ENCODE results near the gene TALDO1.
A peak's percentile ranks its signal among the peaks of the same experiment; 100 is the strongest.

The TALDO1 gene

GRCh38 chr11:747158-748006, at the start of gene TALDO1:
TALDO1 (plus strand) TSS chr11:747464; CDS start chr11:747482, 18 bp downstream.
- DNase-seq (ENCODE audit: low spot score), result peak; percentile 92

GRCh38 chr11:697811-698311, 49.4 kb upstream of the TALDO1 start:
- DNase-seq (ENCODE audit: low spot score), result no peak

- DNase-seq (ENCODE audit: low spot score), result no peak
Observed at GRCh38 chr11:698493-699115, 48.7 kb upstream of the TALDO1 start.

- DNase-seq (ENCODE audit: low spot score), result no peak
Observed at GRCh38 chr11:699116-699508, 48.2 kb upstream of the TALDO1 start.

- no peak for DNase-seq (ENCODE audit: low spot score)
Observed at GRCh38 chr11:699753-700152, 47.5 kb upstream of the TALDO1 start.

GRCh38 chr11:701741-702461, 45.4 kb upstream of the TALDO1 start:
- DNase-seq (ENCODE audit: low spot score), result no peak

- DNase-seq (ENCODE audit: low spot score), result no peak
Observed at GRCh38 chr11:702462-703461, 44.5 kb upstream of the TALDO1 start.

- DNase-seq (ENCODE audit: low spot score), result no peak
Observed at GRCh38 chr11:703506-703905, 43.8 kb upstream of the TALDO1 start.

GRCh38 chr11:704228-704674, 43.0 kb upstream of the TALDO1 start:
- DNase-seq (ENCODE audit: low spot score), result no peak

GRCh38 chr11:704781-705645, 42.3 kb upstream of the TALDO1 start:
- DNase-seq (ENCODE audit: low spot score), result no peak

GRCh38 chr11:705646-706438, 41.4 kb upstream of the TALDO1 start, which contains the start of gene EPS8L2:
EPS8L2 (plus strand) TSS chr11:706231; CDS start chr11:709408, 3,177 bp downstream.
- DNase-seq (ENCODE audit: low spot score), result no peak

- DNase-seq (ENCODE audit: low spot score), result no peak
Observed at GRCh38 chr11:706439-706956, 40.8 kb upstream of the TALDO1 start.

- DNase-seq (ENCODE audit: low spot score), result no peak
Observed at GRCh38 chr11:706957-707816, 40.1 kb upstream of the TALDO1 start.

- DNase-seq (ENCODE audit: low spot score), result no peak
Observed at GRCh38 chr11:707817-708420, 39.3 kb upstream of the TALDO1 start.

GRCh38 chr11:708511-708910, 38.8 kb upstream of the TALDO1 start:
- no peak for DNase-seq (ENCODE audit: low spot score)

- no peak for DNase-seq (ENCODE audit: low spot score)
Observed at GRCh38 chr11:709109-709997, 37.9 kb upstream of the TALDO1 start.

- DNase-seq (ENCODE audit: low spot score), result no peak
Observed at GRCh38 chr11:714436-714835, 32.8 kb upstream of the TALDO1 start.
